Measurements from ENCODE around the gene PRM1.

PRM1 gene

DNA sequence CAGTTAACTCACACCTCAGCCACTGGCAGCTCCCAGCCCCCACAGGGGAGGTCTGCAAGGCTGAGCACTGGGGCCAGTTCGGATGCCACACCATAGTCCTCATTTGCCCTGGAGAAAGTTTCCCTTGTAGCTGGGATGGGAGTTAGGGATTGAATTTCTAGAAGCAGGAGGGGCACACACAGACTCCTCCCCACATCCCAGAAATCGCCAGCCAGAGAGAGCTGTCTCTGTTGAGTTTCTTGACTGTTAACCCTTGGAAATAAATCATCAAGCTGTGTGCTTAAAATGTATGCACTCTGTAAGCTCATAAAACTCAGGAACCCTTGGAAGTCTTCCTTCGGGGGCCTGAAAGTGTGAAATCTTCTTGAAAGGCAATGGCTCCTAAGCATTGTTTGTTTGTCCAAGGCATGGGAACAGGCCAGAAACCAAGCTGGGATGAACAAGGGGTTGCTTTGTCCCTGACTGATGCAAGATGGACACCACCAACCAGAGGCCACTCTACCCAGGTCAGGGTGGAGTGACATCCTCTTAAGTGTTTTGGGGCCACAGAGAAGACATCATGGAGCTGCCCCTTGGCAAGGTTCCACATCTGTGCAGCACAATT lies 7.3 kb downstream of the PRM1 start:
- H3K4me3 ChIP-seq (ENCODE audit: low read depth, low read length): no peak overlapping the region

DNA sequence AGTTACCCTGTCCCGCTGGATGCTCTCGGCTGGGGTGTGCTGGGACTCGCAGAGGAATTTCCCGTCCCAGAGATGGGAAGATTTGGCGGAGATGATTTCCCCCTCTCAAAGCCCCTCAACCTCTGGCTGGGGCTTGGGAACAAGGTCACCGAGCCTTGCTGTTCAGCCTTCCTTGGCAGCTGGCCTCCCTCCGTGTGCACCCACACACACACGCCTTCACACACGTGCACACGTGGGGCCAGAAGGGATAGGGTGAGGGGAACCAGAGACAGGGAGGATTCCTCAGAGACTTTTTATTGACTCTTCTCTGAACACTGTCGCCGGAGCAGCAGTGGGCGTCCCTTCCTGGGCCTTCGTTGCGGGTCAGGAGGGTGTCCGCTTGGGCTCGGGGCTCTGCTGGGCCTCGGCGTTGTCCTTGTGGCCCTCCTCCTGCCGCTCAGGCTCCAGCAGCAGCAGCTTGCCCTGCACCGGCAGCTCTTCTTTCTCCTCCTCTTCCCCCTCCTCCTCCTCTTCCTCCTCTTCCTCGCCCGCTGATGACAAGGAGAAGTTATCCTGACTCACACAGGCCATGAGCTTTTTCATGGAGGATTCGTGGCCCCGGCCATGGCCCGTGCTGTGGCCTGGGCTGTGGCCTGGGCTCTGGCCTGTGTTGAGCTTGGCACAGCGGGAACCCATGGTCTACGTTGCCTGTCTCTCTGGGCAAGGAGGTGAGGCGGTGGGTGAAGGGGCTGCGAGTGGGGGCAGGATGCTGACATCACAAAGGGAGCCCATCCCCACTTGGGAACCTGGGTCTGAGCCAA lies 8.0 kb downstream of the PRM1 start, which contains the start of gene PRM3:
TSS of gene PRM3 (minus strand) at position 709 of the 800 bp plus-strand sequence. CDS start at position 675, 34 bp downstream.
- H3K4me3 ChIP-seq (ENCODE audit: low read depth, low read length): no peak within 1 kb of the TSS

GRCh38 chr16:11272484-11272883 lies 8.6 kb downstream of the PRM1 start:
- H3K4me3 ChIP-seq (ENCODE audit: low read depth, low read length): no peak overlapping the region

GRCh38 chr16:11271610-11272009 lies 9.5 kb downstream of the PRM1 start:
- H3K4me3 ChIP-seq (ENCODE audit: low read depth, low read length): no peak overlapping the region

GRCh38 chr16:11270602-11271162 lies 10.4 kb downstream of the PRM1 start:
- H3K4me3 ChIP-seq (ENCODE audit: low read depth, low read length): no peak overlapping the region

DNA sequence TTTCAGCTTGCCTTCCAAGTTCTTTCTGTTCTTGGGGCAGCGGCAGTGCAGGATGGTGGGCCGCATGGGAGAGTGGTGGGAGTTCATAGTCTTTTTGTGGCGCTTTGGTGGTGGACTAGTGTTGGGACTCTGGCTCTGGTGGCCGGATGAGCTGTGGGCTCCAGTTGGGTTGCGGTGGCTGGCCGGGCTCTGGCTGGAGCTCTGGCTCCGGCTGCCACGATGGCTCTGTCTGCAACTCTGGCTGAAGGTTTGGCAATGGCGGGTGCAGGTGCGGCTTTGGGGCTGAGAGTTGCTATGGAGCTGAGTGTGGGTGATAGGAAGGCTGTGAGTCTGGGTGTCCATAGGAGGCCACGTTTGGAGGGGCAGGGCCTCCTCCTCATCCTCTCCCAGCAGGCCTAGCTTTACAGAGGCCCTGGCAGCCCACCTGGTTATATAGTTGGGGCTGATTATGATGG lies 12.2 kb downstream of the PRM1 start, which contains the start of gene TNP2:
TSS of gene TNP2 (minus strand) at position 405 of the 455 bp plus-strand sequence. CDS start at position 342, 63 bp downstream.
- no peak within 1 kb of the TSS for H3K4me3 ChIP-seq (ENCODE audit: low read depth, low read length)

GRCh38 chr16:11265124-11265523 lies 16.0 kb downstream of the PRM1 start:
- no peak overlapping the region for H3K4me3 ChIP-seq (ENCODE audit: low read depth, low read length)

DNA sequence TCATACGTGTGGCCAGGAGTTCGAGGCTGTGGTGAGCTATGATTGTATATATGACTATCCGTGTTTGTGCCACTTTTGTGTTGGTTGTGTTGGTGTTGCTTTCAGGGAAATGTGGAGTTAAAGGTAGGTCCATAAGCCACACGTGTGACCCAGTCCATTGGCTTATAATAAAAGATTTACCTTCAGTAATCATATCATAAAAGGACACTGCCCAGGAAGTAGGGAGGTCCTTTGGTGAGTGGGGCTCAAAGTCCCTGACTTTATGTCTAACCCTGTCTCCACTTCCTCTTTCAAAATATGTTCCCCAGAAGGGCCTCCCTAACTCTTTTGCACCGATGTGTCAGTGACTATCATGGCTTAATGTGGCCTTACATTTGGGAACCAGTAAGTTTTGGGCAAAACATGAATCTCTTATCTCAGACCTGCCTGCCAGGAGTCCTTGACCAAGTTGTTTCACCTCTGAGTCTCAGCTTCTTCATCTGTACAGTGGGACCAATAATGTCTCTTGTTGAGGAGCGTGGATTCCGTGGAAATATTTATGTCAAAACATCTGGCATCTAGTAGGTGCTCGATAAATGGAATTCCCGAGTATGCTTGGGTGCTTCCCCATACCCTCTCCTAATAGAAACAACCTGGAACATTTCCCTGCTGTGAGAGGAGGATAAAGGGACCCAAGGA lies 16.8 kb downstream of the PRM1 start:
- no peak overlapping the region for H3K4me3 ChIP-seq (ENCODE audit: low read depth, low read length)

DNA sequence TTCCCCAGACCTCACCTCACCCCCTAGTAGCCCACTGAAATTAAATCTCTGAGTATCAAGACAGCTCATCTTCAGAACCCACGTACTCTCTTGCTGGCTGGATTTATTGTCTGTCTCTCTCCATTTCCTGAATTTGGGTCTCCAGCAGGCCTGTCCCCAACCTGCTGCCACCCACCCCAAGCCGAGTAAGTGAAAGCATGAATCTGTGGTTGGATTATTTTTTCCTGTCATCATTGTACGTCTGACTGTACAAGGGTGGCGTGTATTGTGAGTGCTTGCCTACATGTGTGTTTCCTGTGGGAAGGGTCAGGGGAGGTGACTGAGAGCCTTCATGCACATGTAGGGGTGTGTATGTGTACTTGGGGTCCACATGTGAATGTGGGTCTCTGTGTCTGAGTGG lies 17.4 kb downstream of the PRM1 start:
- H3K4me3 ChIP-seq (ENCODE audit: low read depth, low read length): no peak overlapping the region

DNA sequence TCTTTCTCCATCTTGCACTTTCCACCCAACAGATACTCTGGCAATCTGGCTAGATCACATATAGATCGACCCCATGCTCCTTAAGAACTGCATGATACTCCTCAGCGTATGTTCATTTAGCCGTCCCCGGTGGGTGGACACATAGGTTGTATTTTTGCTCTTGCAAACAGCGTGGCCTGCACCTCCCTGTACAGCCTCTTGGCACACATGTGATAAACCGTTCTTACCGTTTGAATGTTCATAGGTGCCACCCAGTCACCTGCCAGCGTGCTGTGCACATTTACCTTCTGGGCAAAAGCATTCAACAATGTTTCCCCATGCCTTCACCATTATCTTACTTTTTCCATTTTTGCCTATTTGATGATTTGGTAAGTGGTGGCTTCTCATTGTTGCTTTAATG lies 18.2 kb downstream of the PRM1 start:
- H3K4me3 ChIP-seq (ENCODE audit: low read depth, low read length): no peak overlapping the region

GRCh38 chr16:11260596-11260966 lies 20.5 kb downstream of the PRM1 start:
- no peak overlapping the region for H3K4me3 ChIP-seq (ENCODE audit: low read depth, low read length)

DNA sequence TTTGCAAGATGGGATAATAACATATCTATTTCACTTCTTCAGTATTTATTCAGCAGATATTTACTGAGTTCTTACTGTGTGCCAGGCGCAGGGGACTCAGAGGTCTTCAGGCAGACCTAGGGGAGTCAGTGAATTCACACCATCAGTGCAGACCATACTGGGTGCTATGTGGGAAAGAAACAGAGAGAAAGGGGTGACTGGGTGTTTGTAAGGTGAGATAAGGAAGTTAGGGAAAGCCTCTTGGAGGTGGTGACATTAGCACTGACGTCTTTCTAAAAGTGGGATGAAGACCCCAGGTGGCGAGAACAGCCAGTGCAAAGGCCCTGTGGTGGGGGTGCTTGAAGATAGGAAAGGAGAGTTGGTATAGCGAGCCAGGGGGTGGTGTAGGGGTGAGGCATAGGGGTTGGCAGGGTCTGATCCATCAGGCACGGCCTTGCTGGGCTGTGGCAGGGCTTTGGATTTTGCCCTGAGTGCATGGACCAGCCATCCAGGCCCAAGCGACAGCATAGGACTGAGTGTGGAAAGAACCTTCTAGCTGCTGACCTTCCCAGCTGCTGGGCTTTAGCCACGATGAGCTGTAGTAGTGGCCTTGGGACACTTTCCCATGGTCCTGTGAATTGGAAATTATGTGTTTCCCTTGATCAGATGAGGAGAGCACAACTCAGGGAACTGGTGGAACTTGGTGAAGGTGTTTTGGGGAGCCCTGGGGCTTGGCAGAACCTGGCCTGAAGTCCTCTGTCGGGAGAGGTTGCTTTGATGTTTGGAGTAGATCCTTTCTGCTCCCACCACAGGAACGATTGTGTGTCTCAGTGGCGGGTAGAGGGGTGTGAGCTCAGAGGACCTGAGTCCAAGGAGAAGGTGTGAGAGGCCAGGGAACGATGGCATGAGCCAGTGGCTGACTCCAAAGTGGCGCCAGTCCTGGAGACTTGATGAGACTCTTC lies 21.2 kb downstream of the PRM1 start:
- H3K4me3 ChIP-seq (ENCODE audit: low read depth, low read length): no peak overlapping the region

DNA sequence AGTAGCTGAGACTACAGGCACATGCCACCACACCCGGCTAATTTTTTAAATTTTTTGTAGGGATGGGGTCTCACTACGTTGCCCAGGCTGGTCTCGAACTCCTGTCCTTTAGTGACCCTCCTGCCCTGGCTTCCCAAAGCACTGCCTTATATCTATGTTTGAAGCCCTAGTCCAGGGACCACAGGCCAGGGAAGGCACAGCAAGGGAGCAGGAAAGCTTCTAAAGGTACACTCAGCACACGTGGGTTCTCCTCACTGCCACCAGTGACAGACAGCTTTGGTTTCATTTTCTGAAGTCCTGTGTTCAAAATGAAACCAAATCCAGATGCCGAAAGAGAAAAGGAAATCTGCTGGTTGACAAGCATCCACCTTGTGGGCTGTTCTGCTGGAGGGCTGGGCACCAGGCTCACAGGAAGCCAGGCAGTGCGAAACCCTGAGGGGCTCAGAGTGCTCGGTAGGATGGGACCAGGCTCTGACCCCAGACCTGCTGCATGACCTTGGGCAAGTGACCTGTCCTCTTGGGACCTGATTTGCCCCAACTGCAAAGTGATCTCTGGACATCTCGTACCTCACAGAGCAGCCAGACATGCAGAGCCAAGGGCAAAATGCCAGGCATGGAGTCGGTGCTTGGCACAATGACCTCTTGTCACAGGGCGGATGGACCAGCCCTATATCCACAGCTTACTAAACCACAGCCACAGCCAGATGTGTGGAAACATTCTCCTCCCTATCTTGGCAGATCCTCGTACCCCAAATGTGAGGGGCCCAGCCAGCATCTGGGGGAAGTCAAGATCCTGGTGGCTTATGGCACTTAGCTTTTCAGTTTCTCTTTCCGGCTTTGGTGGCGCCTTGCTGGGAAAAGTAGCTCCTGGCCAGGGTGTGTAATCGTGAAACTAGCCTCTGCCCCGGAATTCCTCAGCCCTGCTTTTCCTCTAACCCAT lies 22.3 kb downstream of the PRM1 start:
- no peak overlapping the region for H3K4me3 ChIP-seq (ENCODE audit: low read depth, low read length)

GRCh38 chr16:11257131-11257938 lies 23.8 kb downstream of the PRM1 start:
- peak overlapping the region; percentile 47 for H3K4me3 ChIP-seq (ENCODE audit: low read depth, low read length)

DNA sequence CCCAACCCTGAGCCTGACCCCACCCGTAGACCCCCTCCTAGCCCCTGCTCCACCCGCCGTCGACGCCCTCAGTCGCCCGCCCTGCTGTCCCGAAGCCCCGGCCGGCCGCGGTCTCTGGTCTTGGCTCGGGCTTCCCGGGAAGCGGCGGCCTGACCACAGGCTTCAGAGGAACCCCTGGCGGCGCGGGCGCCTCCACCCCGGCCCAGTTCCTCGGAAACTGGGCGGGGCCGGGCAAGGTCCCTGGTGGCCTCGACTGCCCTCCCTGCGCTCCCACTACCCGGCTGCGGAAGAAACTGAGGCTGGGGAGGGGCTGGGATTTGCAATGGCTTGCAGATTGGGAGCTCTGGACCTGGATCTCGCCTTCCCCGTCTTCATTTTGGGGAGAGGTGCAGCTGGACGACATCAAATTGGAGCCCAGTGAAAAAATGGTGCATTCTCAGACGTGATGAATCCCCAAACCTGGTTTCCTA lies 24.4 kb downstream of the PRM1 start:
- peak overlapping the region; percentile 47 for H3K4me3 ChIP-seq (ENCODE audit: low read depth, low read length)

- H3K4me3 ChIP-seq (ENCODE audit: low read depth, low read length): peak within 1 kb of the TSS; percentile 66
Observed at GRCh38 chr16:11255737-11256660, 25.1 kb downstream of the PRM1 start, which contains the start of gene SOCS1. Gene SOCS1 (minus strand): TSS chr16:11256204. CDS start chr16:11255478, 726 bp downstream.
